Memory B cell (primary cell): Measurements from ENCODE around the gene SLC34A1.

ENCODE experiments used
- ATAC-seq: fragments of 150-1000 bp; cut with Tn5 transposase; 2 replicates; pipeline ENCODE4 v1.10.0; 2021; ENCODE audit warnings: low read depth, mild to moderate bottlenecking, moderate library complexity
- DNase-seq, 2 donors: peaks; one replicate each; pipeline ENCODE4 v3.0.0; 2022; ENCODE audit warnings: low spot score in 2 of 2
- H3K27ac Mint-ChIP-seq: one replicate; pipeline ENCODE4 v1.8.0; 2022; ENCODE audit warnings: mild to moderate bottlenecking, moderate library complexity, mixed read lengths
- H3K27me3 Mint-ChIP-seq: one replicate; pipeline ENCODE4 v1.8.0; 2022; ENCODE audit warnings: mixed read lengths
- H3K36me3 Mint-ChIP-seq: one replicate; pipeline ENCODE4 v1.8.0; 2022; ENCODE audit warnings: mild to moderate bottlenecking, mixed read lengths
- H3K4me1 Mint-ChIP-seq: one replicate; pipeline ENCODE4 v1.8.0; 2022; ENCODE audit warnings: mixed read lengths
- H3K4me3 Mint-ChIP-seq: one replicate; pipeline ENCODE4 v1.8.0; 2022; ENCODE audit warnings: mild to moderate bottlenecking, moderate library complexity, mixed read lengths
- H3K9me3 Mint-ChIP-seq: one replicate; pipeline ENCODE4 v1.8.0; 2022; ENCODE audit warnings: mixed read lengths

The SLC34A1 gene

GRCh38 chr5:177378884-177379883 is 5.0 kb upstream of the SLC34A1 start:
- Mint-ChIP-seq H3K4me3 (no peak overlapping the region), H3K27me3 (peaks cover 4% of the 10 kb centered on the region), H3K27ac (no peak overlapping the region), H3K36me3 (no peaks in the 10 kb centered on the region), H3K4me1 (peaks cover 10% of the 10 kb centered on the region), H3K9me3 (no peaks in the 10 kb centered on the region)
- DNase-seq = no peak
- no peak for ATAC-seq

- H3K27me3 Mint-ChIP-seq = peaks cover 9% of the 10 kb centered on the region
- ATAC-seq = no peak
- DNase-seq = no peak
- no peak overlapping the region for H3K4me3 Mint-ChIP-seq
- H3K27ac Mint-ChIP-seq = no peak overlapping the region
- no peaks in the 10 kb centered on the region for H3K9me3 Mint-ChIP-seq
- no peaks in the 10 kb centered on the region for H3K36me3 Mint-ChIP-seq
- H3K4me1 Mint-ChIP-seq = peaks cover 7% of the 10 kb centered on the region
Observed at GRCh38 chr5:177380805-177381126, 3.5 kb upstream of the SLC34A1 start.

GRCh38 chr5:177382423-177383029 is 1.7 kb upstream of the SLC34A1 start:
- Mint-ChIP-seq H3K9me3 (no peaks in the 10 kb centered on the region), H3K4me1 (peaks cover 10% of the 10 kb centered on the region), H3K4me3 (no peak overlapping the region), H3K27ac (no peak overlapping the region), H3K27me3 (peaks cover 9% of the 10 kb centered on the region), H3K36me3 (no peaks in the 10 kb centered on the region)
- peak; percentile 37 for ATAC-seq
- DNase-seq = no peak

GRCh38 chr5:177383181-177383580 is 1.1 kb upstream of the SLC34A1 start:
- no peak overlapping the region for H3K4me3 Mint-ChIP-seq
- H3K27ac Mint-ChIP-seq = no peak overlapping the region
- DNase-seq (no peak), ATAC-seq (no peak)
- H3K27me3 Mint-ChIP-seq = peaks cover 9% of the 10 kb centered on the region
- H3K4me1 Mint-ChIP-seq = peaks cover 14% of the 10 kb centered on the region
- no peaks in the 10 kb centered on the region for H3K9me3 Mint-ChIP-seq
- H3K36me3 Mint-ChIP-seq = no peaks in the 10 kb centered on the region

- Mint-ChIP-seq H3K4me1 (peaks cover 29% of the 10 kb centered on the region), H3K36me3 (no peaks in the 10 kb centered on the region), H3K4me3 (no peak overlapping the region), H3K27me3 (peaks cover 9% of the 10 kb centered on the region), H3K9me3 (no peaks in the 10 kb centered on the region), H3K27ac (no peak overlapping the region)
- ATAC-seq = no peak
- DNase-seq = no peak
Observed at GRCh38 chr5:177385720-177386119, 1.5 kb downstream of the SLC34A1 start.

GRCh38 chr5:177386542-177386941 is 2.3 kb downstream of the SLC34A1 start:
- H3K4me1 Mint-ChIP-seq = peaks cover 29% of the 10 kb centered on the region
- H3K27ac Mint-ChIP-seq = no peak overlapping the region
- H3K36me3 Mint-ChIP-seq = no peaks in the 10 kb centered on the region
- H3K4me3 Mint-ChIP-seq = no peak overlapping the region
- H3K9me3 Mint-ChIP-seq = no peaks in the 10 kb centered on the region
- DNase-seq (no peak), ATAC-seq (no peak)
- H3K27me3 Mint-ChIP-seq = peaks cover 9% of the 10 kb centered on the region

- no peak overlapping the region for H3K4me3 Mint-ChIP-seq
- no peak overlapping the region for H3K27ac Mint-ChIP-seq
- H3K27me3 Mint-ChIP-seq = peaks cover 8% of the 10 kb centered on the region
- no peaks in the 10 kb centered on the region for H3K36me3 Mint-ChIP-seq
- H3K4me1 Mint-ChIP-seq = peaks cover 29% of the 10 kb centered on the region
- DNase-seq (no peak), ATAC-seq (peak; percentile 24)
- H3K9me3 Mint-ChIP-seq = no peaks in the 10 kb centered on the region
Observed at GRCh38 chr5:177387405-177387804, 3.2 kb downstream of the SLC34A1 start.

- no peak for DNase-seq
- Mint-ChIP-seq H3K9me3 (no peaks in the 10 kb centered on the region), H3K4me1 (peaks cover 32% of the 10 kb centered on the region), H3K27me3 (peaks cover 7% of the 10 kb centered on the region), H3K36me3 (no peaks in the 10 kb centered on the region), H3K27ac (no peak overlapping the region), H3K4me3 (no peak overlapping the region)
- no peak for ATAC-seq
Observed at GRCh38 chr5:177388521-177389052, 4.4 kb downstream of the SLC34A1 start.

GRCh38 chr5:177389241-177390169 is 5.3 kb downstream of the SLC34A1 start:
- no peak for DNase-seq
- H3K4me3 Mint-ChIP-seq = peak overlapping the region; percentile 24
- H3K27me3 Mint-ChIP-seq = peaks cover 5% of the 10 kb centered on the region
- no peaks in the 10 kb centered on the region for H3K9me3 Mint-ChIP-seq
- H3K27ac Mint-ChIP-seq = no peak overlapping the region
- ATAC-seq = peak; percentile 21
- H3K36me3 Mint-ChIP-seq = no peaks in the 10 kb centered on the region
- peaks cover 32% of the 10 kb centered on the region for H3K4me1 Mint-ChIP-seq

- Mint-ChIP-seq H3K4me3 (peak overlapping the region; percentile 39), H3K4me1 (peaks cover 32% of the 10 kb centered on the region), H3K27me3 (peaks cover 2% of the 10 kb centered on the region)
Observed at GRCh38 chr5:177390363-177391300, 6.4 kb downstream of the SLC34A1 start.

GRCh38 chr5:177392765-177393164 is 8.5 kb downstream of the SLC34A1 start:
- peak overlapping the region; percentile 1 for H3K27ac Mint-ChIP-seq
- H3K4me3 Mint-ChIP-seq = no peak overlapping the region
- H3K27me3 Mint-ChIP-seq = peaks cover 4% of the 10 kb centered on the region
- DNase-seq (no peak), ATAC-seq (no peak)
- no peaks in the 10 kb centered on the region for H3K36me3 Mint-ChIP-seq
- peaks cover 28% of the 10 kb centered on the region for H3K4me1 Mint-ChIP-seq
- H3K9me3 Mint-ChIP-seq = no peaks in the 10 kb centered on the region

More at GRCh38 chr5:177390363-177391300, 6.4 kb downstream of the SLC34A1 start:
- Mint-ChIP-seq H3K9me3 (no peaks in the 10 kb centered on the region), H3K36me3 (no peaks in the 10 kb centered on the region), H3K27ac (peak overlapping the region; percentile 56)
- DNase-seq (peak; percentile 86 to 89), ATAC-seq (peak; percentile 80)

- Mint-ChIP-seq H3K4me3 (no peak overlapping the region), H3K27ac (peak overlapping the region; percentile 1), H3K36me3 (no peaks in the 10 kb centered on the region), H3K27me3 (peaks cover 4% of the 10 kb centered on the region), H3K9me3 (no peaks in the 10 kb centered on the region), H3K4me1 (peaks cover 25% of the 10 kb centered on the region)
- no peak for DNase-seq
- no peak for ATAC-seq
Observed at GRCh38 chr5:177393206-177393765, 9.1 kb downstream of the SLC34A1 start.
